Activated naive CD8-positive, alpha-beta T cell treated with anti-CD3 and anti-CD28 coated beads for 36 hours (primary cell): ENCODE results near the gene GUCY2D. TPM values are rescaled to one million over a fixed set of nuclear protein-coding genes. Genes with fewer than 3 reads are reported as not detected.

ENCODE experiments used
- DNase-seq: peaks from one replicate; pipeline ENCODE4 v3.0.0; 2021
- H3K27ac Mint-ChIP-seq: one replicate; pipeline ENCODE4 v1.8.0; 2022; ENCODE audit warnings: mild to moderate bottlenecking, moderate library complexity, mixed read lengths
- H3K27me3 Mint-ChIP-seq: one replicate; pipeline ENCODE4 v1.8.0; 2022; ENCODE audit warnings: mild to moderate bottlenecking, mixed read lengths
- H3K36me3 Mint-ChIP-seq: one replicate; pipeline ENCODE4 v1.8.0; 2021; ENCODE audit warnings: mild to moderate bottlenecking, mixed read lengths
- H3K4me1 Mint-ChIP-seq: one replicate; pipeline ENCODE4 v1.8.0; 2021; ENCODE audit warnings: mixed read lengths
- H3K4me3 Mint-ChIP-seq: one replicate; pipeline ENCODE4 v1.8.0; 2022; ENCODE audit warnings: mild to moderate bottlenecking, moderate library complexity, mixed read lengths
- H3K9me3 Mint-ChIP-seq: one replicate; pipeline ENCODE4 v1.8.0; 2022; ENCODE audit warnings: mixed read lengths
- total RNA-seq, 2 experiments: library from RNA; stranded (reverse); gene quantifications; one replicate each; pipeline ENCODE4 v1.2.3, GENCODE V29; 2021

GUCY2D gene
- total RNA-seq, 2 experiments from 2014 or later = not detected

DNA sequence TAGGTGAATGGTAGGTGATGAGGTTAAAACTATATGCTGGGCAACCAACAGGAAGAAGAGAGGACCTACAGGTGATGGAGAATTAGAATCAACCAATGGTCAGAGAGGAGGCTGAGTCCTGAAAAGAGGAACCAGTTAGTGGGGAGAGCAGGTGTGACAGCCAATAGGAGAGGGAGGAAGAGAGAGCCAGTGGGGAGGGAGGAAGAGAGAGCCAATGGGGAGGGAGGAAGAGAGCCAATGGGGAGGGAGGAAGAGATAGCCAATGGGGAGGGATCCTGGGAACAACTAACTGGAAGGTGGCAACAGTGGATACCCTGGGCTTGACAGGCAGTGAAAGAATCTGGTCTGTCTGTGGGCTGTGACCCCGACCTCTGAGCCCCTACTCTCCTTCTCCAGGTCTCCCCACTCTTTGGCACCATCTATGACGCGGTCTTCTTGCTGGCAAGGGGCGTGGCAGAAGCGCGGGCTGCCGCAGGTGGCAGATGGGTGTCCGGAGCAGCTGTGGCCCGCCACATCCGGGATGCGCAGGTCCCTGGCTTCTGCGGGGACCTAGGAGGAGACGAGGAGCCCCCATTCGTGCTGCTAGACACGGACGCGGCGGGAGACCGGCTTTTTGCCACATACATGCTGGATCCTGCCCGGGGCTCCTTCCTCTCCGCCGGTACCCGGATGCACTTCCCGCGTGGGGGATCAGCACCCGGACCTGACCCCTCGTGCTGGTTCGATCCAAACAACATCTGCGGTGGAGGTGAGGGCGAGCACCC lies 3.7 kb downstream of the GUCY2D start:
- no peak overlapping the region for H3K4me3 Mint-ChIP-seq
- no peaks in the 10 kb centered on the region for H3K36me3 Mint-ChIP-seq
- no peaks in the 10 kb centered on the region for H3K9me3 Mint-ChIP-seq
- peaks cover 5% of the 10 kb centered on the region for H3K4me1 Mint-ChIP-seq
- H3K27ac Mint-ChIP-seq = no peak overlapping the region
- peaks cover 36% of the 10 kb centered on the region for H3K27me3 Mint-ChIP-seq
- DNase-seq = no peak

DNA sequence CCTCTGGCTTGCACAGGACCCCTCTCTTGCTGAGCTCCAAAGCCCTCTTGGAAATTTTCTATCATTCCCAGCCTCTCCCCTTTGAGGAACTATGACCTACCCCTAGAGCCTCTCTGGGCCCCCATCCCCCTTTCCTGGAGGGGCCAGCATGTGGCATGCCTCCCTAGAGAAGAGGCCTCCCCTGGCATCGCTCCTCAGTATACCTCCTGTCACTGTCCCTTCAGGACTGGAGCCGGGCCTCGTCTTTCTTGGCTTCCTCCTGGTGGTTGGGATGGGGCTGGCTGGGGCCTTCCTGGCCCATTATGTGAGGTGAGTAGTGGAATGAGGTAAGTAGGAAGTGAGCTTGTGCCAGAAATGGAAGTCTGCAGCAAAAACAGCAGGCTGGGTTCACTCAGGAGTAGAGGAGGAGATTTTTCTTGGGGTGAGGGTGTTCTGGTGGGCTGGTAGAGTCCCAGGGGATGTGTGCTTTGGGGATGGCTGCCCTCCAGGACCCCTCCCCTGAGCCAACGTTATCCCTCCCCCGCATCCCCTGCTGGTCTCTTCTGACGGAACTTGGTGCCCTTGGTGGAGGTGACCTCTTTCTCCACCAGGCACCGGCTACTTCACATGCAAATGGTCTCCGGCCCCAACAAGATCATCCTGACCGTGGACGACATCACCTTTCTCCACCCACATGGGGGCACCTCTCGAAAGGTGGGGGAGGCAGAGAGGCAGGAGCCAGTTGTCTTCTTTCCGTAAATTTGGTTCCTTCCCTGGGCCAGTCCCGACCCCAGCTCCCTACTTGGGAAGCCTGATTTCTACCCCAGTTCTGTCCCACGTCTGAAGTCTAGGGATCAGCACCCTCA lies 4.6 kb downstream of the GUCY2D start:
- DNase-seq = no peak

DNA sequence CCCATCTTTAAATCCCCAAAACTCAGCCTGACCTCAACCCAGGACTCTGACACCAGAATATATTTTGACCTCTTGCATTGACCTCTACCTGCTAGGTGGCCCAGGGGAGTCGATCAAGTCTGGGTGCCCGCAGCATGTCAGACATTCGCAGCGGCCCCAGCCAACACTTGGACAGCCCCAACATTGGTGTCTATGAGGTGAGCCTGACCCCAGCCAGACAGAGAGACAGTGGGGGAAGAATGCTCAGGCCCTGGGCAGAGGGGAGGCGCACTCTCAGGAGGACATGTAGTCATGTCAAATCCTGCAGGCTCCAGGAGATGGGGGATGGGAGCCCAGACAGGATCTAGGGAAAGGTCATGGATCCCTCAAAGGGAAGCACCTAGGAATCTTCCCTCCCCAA lies 5.4 kb downstream of the GUCY2D start:
- H3K4me1 Mint-ChIP-seq = no peaks in the 10 kb centered on the region
- no peak overlapping the region for H3K4me3 Mint-ChIP-seq
- H3K36me3 Mint-ChIP-seq = no peaks in the 10 kb centered on the region
- H3K27me3 Mint-ChIP-seq = peaks cover 24% of the 10 kb centered on the region
- H3K27ac Mint-ChIP-seq = no peak overlapping the region
- DNase-seq = no peak
- H3K9me3 Mint-ChIP-seq = no peaks in the 10 kb centered on the region

More for the DNA sequence above, 4.6 kb downstream of the GUCY2D start:
- Mint-ChIP-seq H3K27ac (no peak overlapping the region), H3K4me3 (no peak overlapping the region), H3K9me3 (no peaks in the 10 kb centered on the region), H3K27me3 (peaks cover 29% of the 10 kb centered on the region), H3K4me1 (peaks cover 3% of the 10 kb centered on the region), H3K36me3 (no peaks in the 10 kb centered on the region)

DNA sequence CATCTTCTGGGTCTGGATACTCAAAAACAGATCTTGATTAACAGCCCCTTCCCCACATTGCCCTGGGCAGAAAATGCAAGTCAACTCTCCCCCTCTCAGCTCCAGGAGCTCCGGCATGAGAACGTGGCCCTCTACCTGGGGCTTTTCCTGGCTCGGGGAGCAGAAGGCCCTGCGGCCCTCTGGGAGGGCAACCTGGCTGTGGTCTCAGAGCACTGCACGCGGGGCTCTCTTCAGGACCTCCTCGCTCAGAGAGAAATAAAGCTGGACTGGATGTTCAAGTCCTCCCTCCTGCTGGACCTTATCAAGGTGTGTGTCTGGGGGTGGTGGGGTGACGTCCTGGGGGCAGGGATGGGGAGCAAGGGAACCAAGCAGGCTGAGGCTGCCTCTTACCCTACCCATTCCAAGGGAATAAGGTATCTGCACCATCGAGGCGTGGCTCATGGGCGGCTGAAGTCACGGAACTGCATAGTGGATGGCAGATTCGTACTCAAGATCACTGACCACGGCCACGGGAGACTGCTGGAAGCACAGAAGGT lies 9.7 kb downstream of the GUCY2D start:
- Mint-ChIP-seq H3K27me3 (peaks cover 19% of the 10 kb centered on the region), H3K4me3 (no peak overlapping the region), H3K36me3 (no peaks in the 10 kb centered on the region), H3K27ac (no peak overlapping the region), H3K4me1 (peaks cover 4% of the 10 kb centered on the region), H3K9me3 (no peaks in the 10 kb centered on the region)
- no peak for DNase-seq

DNA sequence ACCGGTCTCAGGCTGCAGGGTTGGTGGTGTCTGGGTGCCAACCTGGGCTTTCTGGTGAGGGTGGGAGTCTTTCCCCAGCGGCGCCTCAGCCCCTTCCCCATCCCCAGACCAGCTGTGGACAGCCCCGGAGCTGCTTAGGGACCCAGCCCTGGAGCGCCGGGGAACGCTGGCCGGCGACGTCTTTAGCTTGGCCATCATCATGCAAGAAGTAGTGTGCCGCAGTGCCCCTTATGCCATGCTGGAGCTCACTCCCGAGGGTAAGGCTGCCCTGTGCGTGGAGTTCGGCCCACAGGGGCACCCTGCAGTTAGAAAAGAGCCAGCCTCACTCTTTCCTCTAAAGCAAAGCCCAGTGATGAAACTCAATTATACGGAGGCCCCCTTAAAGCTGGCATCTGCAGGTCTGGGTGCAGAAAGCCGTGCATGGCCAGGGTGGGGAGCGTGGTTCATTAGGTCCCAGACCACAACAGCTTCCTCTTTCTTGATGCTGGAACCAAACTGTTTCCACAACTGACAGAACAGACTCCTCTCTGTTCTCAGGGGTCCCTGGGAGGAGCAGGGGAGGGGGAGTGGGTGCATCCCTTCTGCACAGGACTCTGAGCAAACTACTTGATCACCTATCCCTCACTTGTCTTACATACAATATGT lies 10.7 kb downstream of the GUCY2D start:
- DNase-seq = no peak
- Mint-ChIP-seq H3K27me3 (peaks cover 27% of the 10 kb centered on the region), H3K36me3 (no peaks in the 10 kb centered on the region), H3K9me3 (no peaks in the 10 kb centered on the region), H3K27ac (no peak overlapping the region), H3K4me3 (no peak overlapping the region), H3K4me1 (peaks cover 4% of the 10 kb centered on the region)

DNA sequence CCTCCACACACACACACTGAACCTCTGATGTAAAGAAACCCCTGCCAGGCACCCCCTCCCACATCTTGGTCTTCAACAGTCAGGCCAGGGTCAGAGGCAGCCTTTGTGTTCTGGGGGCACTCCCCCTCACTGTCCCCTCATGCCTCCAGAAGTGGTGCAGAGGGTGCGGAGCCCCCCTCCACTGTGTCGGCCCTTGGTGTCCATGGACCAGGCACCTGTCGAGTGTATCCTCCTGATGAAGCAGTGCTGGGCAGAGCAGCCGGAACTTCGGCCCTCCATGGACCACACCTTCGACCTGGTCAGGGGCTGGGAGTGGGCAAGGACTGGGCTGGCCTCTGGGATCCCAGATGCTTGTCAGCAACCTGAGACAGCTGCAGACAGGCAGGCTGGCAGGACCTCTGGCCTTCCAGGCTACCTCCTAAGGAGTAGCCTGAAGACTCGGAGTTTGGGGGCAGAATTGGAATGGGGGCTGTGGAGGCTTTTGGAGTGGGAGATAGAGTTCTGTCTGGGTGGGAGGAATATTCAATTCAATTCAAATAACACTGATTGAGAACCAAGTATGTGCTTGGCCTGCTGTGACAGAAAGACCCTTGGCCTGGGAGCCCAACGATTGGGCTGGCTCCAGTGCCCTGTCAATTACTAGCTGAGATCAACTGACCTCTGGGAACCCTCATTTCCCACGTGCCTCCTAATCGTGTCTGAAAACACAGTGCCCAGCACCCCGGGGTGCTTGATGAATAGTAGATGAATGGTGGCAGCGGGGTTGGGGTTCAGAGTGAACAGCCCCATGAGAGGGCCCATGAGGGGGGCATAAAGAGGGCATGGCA lies 11.5 kb downstream of the GUCY2D start:
- Mint-ChIP-seq H3K27me3 (peaks cover 32% of the 10 kb centered on the region), H3K9me3 (no peaks in the 10 kb centered on the region), H3K4me3 (no peak overlapping the region), H3K4me1 (peaks cover 4% of the 10 kb centered on the region), H3K36me3 (no peaks in the 10 kb centered on the region), H3K27ac (no peak overlapping the region)
- DNase-seq = no peak

DNA sequence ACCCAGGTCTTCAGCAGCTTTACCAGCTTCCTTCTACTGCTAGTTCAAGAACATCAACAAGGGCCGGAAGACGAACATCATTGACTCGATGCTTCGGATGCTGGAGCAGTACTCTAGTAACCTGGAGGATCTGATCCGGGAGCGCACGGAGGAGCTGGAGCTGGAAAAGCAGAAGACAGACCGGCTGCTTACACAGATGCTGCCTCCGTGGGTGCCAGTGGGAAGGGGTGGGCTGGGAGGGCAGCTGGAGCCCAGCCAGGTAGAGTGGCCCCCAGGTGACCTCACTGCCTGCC lies 12.1 kb downstream of the GUCY2D start:
- Mint-ChIP-seq H3K27ac (no peak overlapping the region), H3K4me1 (peaks cover 5% of the 10 kb centered on the region), H3K27me3 (peaks cover 32% of the 10 kb centered on the region), H3K9me3 (no peaks in the 10 kb centered on the region), H3K4me3 (no peak overlapping the region), H3K36me3 (no peaks in the 10 kb centered on the region)
- DNase-seq = no peak

DNA sequence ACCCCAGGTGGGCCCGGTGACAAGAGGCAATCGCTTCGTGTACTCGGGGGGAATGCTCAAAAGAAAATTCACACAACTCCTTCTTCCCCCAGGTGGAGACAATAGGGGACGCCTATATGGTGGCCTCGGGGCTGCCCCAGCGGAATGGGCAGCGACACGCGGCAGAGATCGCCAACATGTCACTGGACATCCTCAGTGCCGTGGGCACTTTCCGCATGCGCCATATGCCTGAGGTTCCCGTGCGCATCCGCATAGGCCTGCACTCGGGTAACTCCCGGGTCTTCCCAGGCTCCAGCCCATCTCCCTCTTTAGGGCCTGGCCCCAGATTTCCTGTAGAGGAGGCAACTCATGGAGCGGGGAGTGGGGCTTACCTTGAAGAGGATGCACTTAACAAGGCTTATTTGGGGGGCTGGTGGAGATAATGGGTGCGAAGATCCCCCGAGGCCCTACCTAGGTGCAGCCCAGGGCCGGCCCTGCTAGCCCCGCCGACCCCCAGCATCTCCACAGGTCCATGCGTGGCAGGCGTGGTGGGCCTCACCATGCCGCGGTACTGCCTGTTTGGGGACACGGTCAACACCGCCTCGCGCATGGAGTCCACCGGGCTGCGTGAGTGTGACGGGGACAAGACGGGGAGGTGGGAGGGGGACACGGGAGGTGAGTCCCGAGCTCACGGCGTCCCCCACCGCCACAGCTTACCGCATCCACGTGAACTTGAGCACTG lies 13.0 kb downstream of the GUCY2D start:
- no peak for DNase-seq
- no peak overlapping the region for H3K4me3 Mint-ChIP-seq
- H3K36me3 Mint-ChIP-seq = no peaks in the 10 kb centered on the region
- H3K9me3 Mint-ChIP-seq = no peaks in the 10 kb centered on the region
- no peak overlapping the region for H3K27ac Mint-ChIP-seq
- peaks cover 8% of the 10 kb centered on the region for H3K4me1 Mint-ChIP-seq
- H3K27me3 Mint-ChIP-seq = peaks cover 35% of the 10 kb centered on the region

DNA sequence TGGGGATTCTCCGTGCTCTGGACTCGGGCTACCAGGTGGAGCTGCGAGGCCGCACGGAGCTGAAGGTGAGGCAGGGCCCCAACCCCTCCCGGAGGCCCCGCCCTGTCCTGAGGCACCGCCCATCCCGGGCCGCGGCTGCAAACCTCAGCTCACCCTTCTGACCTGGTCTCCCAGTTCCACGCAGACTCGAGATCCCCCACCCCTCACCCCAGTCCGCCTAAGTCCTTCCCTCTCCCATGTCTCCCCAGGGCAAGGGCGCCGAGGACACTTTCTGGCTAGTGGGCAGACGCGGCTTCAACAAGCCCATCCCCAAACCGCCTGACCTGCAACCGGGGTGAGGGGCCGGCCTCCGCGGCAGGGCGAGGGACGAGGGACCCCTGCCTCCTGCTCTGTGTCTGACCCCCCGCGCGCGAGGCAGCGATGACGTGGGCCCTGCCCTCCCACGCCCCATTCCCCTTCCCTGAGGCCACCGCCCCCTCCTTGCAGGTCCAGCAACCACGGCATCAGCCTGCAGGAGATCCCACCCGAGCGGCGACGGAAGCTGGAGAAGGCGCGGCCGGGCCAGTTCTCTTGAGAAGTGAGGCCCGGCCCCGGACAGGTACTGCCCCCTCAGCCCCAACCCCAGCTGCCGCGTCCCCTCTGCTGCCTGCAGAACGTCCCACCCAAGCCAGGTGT lies 13.7 kb downstream of the GUCY2D start:
- DNase-seq = no peak
- peak overlapping the region; percentile 59 for H3K4me3 Mint-ChIP-seq
- H3K27ac Mint-ChIP-seq = no peak overlapping the region
- peaks cover 35% of the 10 kb centered on the region for H3K27me3 Mint-ChIP-seq
- no peaks in the 10 kb centered on the region for H3K9me3 Mint-ChIP-seq
- no peaks in the 10 kb centered on the region for H3K36me3 Mint-ChIP-seq
- H3K4me1 Mint-ChIP-seq = peaks cover 8% of the 10 kb centered on the region

DNA sequence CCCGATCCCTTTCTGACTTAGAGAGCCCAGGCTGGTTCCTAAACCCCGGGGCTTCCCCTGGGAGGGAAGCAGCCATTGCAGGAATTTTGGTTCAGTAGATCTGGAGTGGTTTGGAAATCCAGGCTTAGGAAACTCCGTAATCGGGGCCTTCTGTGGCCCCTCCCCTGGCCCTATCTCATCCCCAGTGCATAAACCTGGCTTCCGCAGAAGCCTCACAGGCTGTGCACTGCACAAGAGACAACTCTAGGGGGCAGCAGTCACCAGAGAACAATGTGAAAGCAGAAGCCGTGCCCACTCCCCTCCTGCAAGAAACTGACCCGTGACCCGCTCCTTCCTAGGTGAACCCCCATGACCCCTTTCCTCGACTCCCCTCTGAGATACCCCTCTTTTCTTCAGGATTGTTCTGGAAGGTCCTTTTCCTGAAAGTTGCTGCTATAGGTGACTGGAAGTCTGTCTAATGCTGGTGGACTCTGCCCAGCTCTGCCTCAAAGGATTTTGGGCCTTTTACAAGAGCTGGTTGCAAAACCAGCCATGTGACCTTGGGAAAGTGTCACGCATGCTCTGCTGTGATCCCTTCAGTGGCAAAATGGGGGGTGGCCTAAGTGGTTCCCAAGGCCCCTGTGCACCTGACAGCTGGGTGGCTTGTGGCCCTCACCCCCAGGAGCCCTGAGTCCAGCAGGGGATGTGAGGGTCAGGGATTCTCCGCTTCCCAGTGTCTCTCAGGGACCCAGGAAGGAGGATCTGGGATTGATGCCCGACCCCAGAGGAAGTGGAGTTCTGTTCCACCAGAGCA lies 14.4 kb downstream of the GUCY2D start:
- DNase-seq = peak; percentile 58
- H3K4me1 Mint-ChIP-seq = peaks cover 8% of the 10 kb centered on the region
- no peaks in the 10 kb centered on the region for H3K9me3 Mint-ChIP-seq
- peak overlapping the region; percentile 59 for H3K4me3 Mint-ChIP-seq
- H3K27me3 Mint-ChIP-seq = peaks cover 35% of the 10 kb centered on the region
- no peak overlapping the region for H3K27ac Mint-ChIP-seq
- H3K36me3 Mint-ChIP-seq = no peaks in the 10 kb centered on the region

DNA sequence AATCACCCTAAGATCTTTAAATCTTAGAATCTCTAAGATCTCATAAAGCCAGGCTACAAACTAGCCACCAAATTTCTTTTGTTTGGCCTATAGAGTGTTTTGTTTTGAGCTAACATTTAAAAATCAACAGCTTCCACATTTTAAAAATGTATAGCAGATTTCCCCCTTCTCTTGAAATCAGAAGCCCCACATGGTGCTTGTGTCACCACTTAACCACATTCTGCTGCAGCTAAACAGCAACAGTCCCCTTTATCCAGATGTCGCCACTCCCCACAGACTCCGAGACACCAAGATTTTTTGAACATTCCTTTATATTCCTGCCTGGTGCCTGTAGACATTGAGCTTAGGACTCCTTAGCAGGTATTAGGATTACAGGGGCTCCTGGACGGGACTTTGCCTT lies 16.0 kb downstream of the GUCY2D start:
- H3K27me3 Mint-ChIP-seq = peaks cover 40% of the 10 kb centered on the region
- H3K27ac Mint-ChIP-seq = no peak overlapping the region
- H3K4me3 Mint-ChIP-seq = no peak overlapping the region
- DNase-seq = no peak
- H3K4me1 Mint-ChIP-seq = peaks cover 8% of the 10 kb centered on the region
- H3K36me3 Mint-ChIP-seq = no peaks in the 10 kb centered on the region
- no peaks in the 10 kb centered on the region for H3K9me3 Mint-ChIP-seq

DNA sequence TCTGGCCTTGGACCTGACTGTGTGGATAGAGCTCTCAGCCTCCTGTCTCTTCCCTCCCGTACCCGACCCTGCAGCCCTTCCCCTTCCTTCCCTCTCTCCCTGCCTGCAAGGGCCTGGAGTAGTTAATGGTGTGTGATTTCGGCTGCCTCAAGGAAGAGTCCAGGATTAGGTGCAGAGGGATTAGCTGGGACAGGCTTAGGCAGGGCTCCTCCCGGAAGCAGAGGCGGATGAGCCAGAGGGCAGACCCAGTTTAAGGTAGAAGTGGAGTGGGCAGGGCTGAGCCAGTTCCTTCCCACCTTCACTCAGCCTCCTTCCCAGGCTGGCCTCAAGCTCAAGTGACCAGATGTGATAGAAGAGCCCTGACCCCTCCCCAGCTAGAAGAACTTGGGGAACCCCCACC lies 16.8 kb downstream of the GUCY2D start:
- H3K4me1 Mint-ChIP-seq = peaks cover 7% of the 10 kb centered on the region
- DNase-seq = no peak
- no peaks in the 10 kb centered on the region for H3K9me3 Mint-ChIP-seq
- H3K4me3 Mint-ChIP-seq = no peak overlapping the region
- no peaks in the 10 kb centered on the region for H3K36me3 Mint-ChIP-seq
- H3K27me3 Mint-ChIP-seq = peaks cover 37% of the 10 kb centered on the region
- H3K27ac Mint-ChIP-seq = no peak overlapping the region
